Stimulated activated CD4-positive, alpha-beta T cell treated with anti-CD3 and anti-CD28 coated beads, Interleukin-12 subunit alpha, Interleukin-12 subunit beta, amount 100 ng/mL, for 48 hours (primary cell): ENCODE measurements around the gene CDC14B.
"Not testable (repeated sequence)": the region's sequence is repeated elsewhere in the genome, so short reads cannot be mapped to it uniquely, and the experiment has no call there.

Source experiments
- DNase-seq, 3 donors: peaks; one replicate each; pipeline ENCODE4 v3.0.0-alpha.2; 2020; ENCODE audit warnings: low read depth in 2 of 3, low spot score in 1 of 3

Gene CDC14B

DNA sequence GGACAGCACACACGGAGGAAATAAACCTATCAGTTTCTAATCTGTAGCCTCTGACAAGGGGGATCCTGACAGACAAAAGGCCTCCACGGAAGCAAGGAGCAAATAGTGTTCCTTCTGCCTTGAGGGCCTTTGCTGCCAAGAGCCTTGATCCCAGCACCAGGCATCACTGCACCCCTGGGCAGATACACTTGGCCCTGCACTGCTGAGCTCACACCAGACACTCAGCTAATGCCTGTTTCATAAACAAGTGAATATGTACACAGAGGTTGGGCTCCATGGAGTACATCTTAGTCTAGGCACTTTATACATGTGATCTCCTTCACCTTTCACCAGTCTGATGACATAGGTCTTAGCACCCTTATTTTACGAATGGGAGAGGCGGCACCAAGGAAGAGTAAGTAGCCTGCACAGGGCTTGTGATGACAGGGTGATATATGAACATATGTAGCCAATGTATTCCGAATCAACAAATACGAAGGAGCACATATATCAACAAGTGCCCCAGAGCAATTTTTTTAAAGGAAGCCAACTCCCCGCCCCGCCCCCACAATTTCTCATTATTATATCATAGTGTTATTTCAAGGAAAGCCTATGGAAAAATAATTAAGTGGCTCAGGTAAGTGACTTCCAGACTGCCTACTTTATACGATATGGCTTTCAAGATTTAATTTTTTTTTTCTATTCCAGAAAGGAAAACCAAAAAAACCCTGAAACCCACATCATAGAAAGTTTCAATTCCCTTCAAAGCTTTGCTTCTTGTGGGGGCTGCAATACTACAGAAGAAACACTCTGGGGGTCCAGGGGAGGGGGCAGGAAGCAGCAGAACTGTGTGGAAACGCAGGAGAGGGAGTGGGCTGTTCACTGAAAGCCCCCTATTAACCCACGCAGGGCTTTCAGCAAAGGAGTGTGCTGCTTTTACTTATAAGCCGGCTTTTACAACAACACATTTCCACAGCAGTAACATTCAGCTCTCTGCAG, 32.0 kb downstream of the CDC14B start:
- DNase-seq = no peak

DNA sequence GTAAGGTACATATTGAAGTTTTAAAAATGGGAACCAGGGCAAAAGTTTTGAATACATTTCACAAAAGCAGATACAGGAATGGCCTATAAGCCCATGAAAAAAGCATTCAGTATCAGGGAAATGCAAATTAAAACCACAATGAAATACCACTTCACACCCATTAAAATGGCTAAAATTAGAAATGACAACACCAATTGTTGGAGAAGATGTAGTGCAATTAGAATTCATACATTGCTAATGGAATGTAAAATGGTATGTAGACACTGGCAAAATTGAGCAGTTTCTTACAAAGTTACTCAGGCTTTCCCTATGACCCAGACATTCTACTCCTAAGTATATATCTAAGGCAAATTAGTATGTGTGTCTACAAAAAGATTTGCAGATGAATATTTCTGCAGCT, 34.2 kb downstream of the CDC14B start:
- DNase-seq = no peak

DNA sequence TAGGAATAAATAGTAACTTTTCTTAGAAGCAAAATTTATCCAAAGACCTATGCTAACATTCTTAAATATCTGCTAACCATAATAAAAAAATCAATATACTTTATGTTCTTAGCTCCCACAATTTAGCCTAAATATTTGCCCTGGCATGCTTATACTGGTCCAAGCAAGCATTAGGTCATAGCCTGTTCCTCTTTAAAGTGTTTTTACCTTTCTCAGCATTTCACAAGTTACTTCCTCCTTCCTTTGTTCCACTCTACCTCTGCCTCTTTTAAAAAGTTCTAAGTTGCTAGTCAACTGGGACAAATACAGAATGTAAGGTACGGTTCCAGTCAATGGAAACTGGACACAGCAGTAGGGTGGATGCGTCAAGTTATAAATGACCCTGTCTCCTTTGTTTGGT, 37.4 kb downstream of the CDC14B start:
- not testable (repeated sequence) for DNase-seq

GRCh38 chr9:96581786-96582185, 37.9 kb downstream of the CDC14B start:
- no peak for DNase-seq

GRCh38 chr9:96581301-96581700, 38.3 kb downstream of the CDC14B start:
- no peak for DNase-seq

- no peak for DNase-seq
Observed at GRCh38 chr9:96574931-96575351, 44.7 kb downstream of the CDC14B start.

DNA sequence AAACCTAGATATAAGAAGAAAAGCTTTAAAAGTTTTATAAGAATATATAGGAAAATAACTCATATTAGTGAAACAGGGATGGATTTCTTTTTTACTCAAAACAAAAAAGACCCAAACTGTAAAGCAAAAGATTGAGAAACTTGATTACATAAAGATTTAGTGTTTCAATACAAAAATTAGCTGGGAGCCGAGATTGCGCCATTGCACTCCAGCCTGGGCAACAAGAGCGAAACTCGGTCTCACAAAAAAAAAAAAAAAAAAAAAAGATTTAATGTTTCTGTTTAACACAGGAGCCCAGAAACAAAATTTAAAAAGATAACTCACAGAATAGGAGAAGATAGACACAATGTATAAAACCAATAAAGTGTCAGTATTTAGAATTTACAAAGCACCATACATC, 45.2 kb downstream of the CDC14B start:
- DNase-seq = no peak

- no peak for DNase-seq
Observed at GRCh38 chr9:96567203-96567700, 52.4 kb downstream of the CDC14B start.

- peak; percentile 42 to 65 (median 56) for DNase-seq
Observed at GRCh38 chr9:96566498-96567202, 53.0 kb downstream of the CDC14B start.

DNA sequence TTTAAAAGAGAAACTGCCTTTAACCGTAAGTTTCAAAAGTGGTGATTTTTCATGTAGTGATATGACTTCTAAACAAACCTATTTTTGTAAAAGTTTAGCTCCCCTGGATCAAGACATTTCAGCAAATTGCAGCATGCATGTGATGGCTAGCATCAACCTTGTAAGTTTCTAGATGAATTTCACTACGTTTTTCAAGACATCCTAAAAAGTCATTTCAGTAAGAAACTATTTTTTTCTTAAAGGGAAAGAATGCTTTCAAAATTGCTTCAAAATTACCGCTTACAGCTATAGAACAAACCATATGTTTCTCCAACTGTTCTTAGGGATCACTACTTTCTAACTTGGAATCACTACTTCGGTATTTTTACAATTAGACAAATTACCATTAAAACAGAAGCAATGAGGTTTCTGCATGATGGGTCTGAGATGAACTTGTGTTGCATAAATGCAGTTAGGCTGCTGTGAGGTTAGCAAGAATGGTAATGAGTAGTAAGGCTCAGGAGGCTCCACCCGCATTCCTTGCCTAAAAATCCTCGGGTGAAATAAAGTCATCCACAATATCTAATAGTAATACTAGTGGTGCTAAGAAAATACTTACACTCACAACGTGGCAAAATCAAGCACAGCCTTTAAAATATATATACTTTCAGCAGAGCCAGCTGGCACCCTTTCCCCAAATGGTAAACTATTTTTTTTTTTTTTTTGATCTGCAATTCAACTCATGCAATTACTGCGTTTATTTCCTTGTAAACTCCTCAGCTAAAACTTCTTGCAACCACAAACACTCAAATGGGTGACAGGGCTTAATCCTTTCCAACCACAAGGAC, 53.8 kb downstream of the CDC14B start:
- no peak for DNase-seq

DNA sequence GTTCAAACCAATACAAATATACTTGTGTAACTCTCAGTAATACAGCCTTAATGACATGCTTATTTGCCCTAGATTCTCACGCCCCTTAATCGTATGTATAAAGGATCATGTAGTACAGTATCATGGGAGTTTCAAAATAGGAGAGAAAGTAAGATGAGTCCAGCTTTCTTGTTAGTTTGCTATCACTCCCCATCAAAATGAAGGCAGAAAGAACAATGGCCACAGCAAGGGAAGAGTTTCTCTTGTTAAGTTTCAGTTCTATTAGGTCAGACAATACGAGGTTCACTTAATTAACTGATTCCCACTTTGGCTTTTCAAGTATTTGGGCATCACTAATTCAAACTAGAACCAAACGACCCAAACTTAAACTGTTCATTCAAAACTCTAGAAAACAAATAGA, 55.4 kb downstream of the CDC14B start:
- DNase-seq = no peak

- DNase-seq = no peak
Observed at GRCh38 chr9:96559339-96559943, 60.2 kb downstream of the CDC14B start.

- DNase-seq = no peak
Observed at GRCh38 chr9:96557921-96558320, 61.7 kb downstream of the CDC14B start.

DNA sequence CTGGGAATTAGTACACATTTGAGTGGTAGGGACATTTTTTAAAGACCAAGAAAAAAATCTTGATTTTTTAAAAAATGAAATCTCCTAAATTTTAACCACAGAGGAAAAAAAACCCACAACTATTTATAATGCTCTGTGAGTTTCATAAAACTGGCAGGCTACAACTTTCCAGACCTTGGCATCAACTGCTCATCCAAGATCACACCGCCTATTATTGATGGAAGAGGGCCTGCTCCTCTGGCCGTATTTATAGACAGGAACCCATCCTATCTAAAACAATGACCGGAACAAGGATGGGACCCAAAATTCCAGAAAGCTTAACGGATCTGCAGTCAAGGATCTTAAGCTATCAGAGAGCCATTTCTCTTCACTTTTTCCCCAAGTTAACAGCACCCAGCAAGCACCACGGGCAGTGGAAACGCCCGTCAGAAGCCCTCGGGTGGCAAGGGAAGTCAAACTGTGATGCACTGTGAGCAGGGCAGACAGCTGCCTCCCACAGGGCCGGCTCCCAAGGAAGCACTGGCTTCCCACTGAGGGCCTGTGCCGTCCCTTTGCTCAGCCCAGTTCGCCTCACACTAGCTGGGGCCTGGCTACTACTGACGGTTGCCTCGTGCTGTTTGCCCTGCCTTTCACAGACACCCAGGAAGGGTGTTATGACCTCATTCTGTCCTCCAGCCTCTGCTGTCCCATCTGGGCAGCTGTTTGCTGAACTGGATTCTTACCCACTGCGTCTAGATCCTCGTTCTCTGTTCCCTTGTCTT, 62.8 kb downstream of the CDC14B start:
- no peak for DNase-seq

DNA sequence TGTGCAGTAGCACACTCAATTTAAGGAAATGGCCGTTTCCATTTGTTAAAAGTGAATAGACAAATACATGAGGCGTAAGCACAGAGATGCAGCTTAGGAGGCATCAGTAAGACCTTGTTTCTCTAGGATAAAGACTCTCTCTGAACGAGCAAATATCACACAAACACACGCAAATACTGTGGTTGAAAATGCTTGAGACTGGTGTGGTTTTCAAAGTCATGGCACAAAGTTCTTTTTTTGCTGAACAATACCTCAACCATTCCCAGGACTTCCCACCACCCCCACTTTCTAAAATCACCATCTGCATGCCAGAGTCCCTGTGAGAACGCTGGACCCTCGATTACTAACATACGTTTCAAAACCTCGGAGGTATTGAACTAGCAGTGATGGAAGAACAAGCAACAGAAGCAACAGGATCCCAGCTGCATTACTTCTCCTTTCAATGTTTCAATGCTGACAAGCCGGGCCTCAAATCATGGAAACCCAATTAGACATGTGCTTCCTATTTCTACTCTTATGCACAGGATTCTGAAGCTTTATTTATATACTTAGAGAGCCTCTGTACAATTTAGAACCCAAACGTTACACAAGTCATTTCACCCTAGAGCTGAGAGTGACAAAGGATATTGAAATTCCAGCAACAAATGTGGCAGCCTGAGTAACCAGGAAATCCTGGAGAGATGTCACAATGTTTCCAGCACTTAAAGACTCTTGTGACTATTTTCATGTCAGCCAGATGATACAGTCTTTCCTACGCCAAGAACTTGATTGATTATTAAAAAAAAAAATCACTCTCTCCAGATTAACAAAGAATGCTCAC, 63.9 kb downstream of the CDC14B start:
- no peak for DNase-seq

DNA sequence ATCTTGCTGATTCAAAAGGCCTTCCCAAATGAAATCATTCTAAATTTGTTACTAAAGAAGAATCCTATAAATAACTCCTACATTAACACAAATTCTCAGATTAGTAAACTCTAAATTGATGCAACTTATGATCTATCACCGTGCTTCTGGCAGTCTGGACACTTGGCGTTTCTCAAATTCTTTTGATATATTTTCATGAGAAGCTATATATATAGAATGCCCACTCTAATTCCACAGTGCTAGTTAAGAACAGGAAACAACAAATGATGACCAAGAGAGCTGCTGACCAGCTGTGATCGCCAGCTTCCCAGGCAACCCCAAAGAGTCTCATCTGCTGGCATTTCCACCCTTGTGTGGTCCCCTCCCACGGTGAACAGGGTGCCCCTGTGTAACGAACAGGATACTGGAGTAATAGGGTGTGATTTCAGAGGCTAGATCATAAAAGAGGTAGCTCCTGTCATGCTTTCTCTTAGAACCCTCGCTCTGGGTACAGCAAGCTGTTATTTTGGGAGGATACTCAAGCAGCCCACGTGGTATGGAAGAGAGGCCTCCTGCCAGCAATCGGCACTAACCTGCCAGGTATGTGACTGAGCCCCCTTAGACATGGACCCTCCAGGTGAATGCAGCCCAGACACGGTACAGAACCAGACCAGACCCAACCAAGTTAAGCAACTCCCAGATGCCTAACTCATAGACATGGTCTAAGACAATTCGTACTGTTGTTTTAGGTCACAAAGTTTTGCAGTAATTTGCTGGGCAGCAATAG, 64.7 kb downstream of the CDC14B start:
- DNase-seq = no peak

- DNase-seq = no peak
Observed at GRCh38 chr9:96554326-96554725, 65.3 kb downstream of the CDC14B start.

DNA sequence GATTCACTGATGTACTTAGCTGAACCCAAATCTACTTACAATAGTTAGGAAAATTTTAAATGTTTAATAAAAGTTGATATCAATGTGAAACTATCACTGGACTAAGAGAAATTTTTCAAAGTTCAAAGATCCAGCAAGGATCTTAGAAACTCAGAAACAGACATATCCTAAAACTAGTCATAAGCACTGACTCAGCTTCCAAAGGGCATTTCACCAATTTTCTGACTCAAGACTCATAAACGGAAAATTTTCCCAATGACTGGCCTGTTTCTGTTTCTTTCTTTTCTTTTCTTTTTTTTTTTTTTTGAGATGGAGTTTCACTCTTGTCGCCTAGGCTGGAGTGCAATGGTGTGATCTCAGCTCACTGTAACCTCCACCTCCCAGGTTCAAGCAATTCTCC, 66.6 kb downstream of the CDC14B start:
- DNase-seq = no peak
